ENCODE data around the gene CACFD1. TPM values are rescaled to one million over a fixed set of nuclear protein-coding genes. Genes with fewer than 3 reads are reported as not detected.
A peak's percentile ranks its signal among the peaks of the same experiment; 100 is the strongest.

Gene CACFD1
- total RNA-seq, 1 donor from 2014 or later = 15.0 TPM

- CTCF ChIA-PET = interaction anchor here (1.8 kb wide), 1 partner anchor 9 kb away, joined by 4 read pairs; no protein-coding TSS in a partner anchor
- no peak overlapping the region for H3K27ac Mint-ChIP-seq
- TF ChIP-seq CTCF (IDR thresholded peaks at IDR 0.05) = no peak
- intact Hi-C loops (cut with micrococcal nuclease) = no loop called here
- H3K9me3 Mint-ChIP-seq = no peaks in the 10 kb centered on the region
- peaks cover 31% of the 10 kb centered on the region for H3K4me1 Mint-ChIP-seq
- no peak for DNase-seq
- H3K4me3 Mint-ChIP-seq = no peak overlapping the region
- ATAC-seq (ENCODE audit: low read depth) = no peak
- H3K27me3 Mint-ChIP-seq = no peaks in the 10 kb centered on the region
- POLR2A ChIA-PET = interaction anchor here (0.5 kb wide), 1 partner anchor 90 kb away, joined by 3 read pairs; no protein-coding TSS in a partner anchor
- peaks cover 40% of the 10 kb centered on the region for H3K36me3 Mint-ChIP-seq (ENCODE audit: low read depth)
Observed at GRCh38 chr9:133475292-133476012, 15.7 kb downstream of the CACFD1 start.

GRCh38 chr9:133476036-133476931 lies 16.5 kb downstream of the CACFD1 start:
- Mint-ChIP-seq H3K9me3 (no peaks in the 10 kb centered on the region), H3K36me3 (ENCODE audit: low read depth) (peaks cover 37% of the 10 kb centered on the region), H3K27ac (peak overlapping the region; percentile 41), H3K4me3 (no peak overlapping the region), H3K27me3 (no peaks in the 10 kb centered on the region), H3K4me1 (peaks cover 31% of the 10 kb centered on the region)
- intact Hi-C loops (cut with micrococcal nuclease) = no loop called here
- ATAC-seq (ENCODE audit: low read depth) = no peak
- POLR2A ChIA-PET = interaction anchor here (0.5 to 3.6 kb wide), 3 partner anchors 16 to 120 kb away, joined by 3 to 44 read pairs (median 3); partner anchors contain the start of genes CACFD1, SURF1 and SURF2
- CTCF ChIA-PET = no interaction called here
- no peak for DNase-seq
- no peak for TF ChIP-seq CTCF (IDR thresholded peaks at IDR 0.05)

GRCh38 chr9:133476941-133477340 lies 17.2 kb downstream of the CACFD1 start:
- ATAC-seq (ENCODE audit: low read depth) (no peak), DNase-seq (no peak)
- Mint-ChIP-seq H3K27ac (no peak overlapping the region), H3K27me3 (no peaks in the 10 kb centered on the region), H3K36me3 (ENCODE audit: low read depth) (peaks cover 31% of the 10 kb centered on the region), H3K4me1 (peaks cover 31% of the 10 kb centered on the region), H3K9me3 (no peaks in the 10 kb centered on the region), H3K4me3 (no peak overlapping the region)
- POLR2A ChIA-PET = interaction anchor here (1.4 to 3.6 kb wide), 3 partner anchors 16 to 57 kb away, joined by 3 to 44 read pairs (median 4); partner anchors contain the start of gene CACFD1
- CTCF ChIA-PET = no interaction called here
- no peak for TF ChIP-seq CTCF (IDR thresholded peaks at IDR 0.05)
- intact Hi-C loops (cut with micrococcal nuclease) = no loop called here

- CTCF ChIA-PET = no interaction called here
- intact Hi-C loops (cut with micrococcal nuclease) = no loop called here
Observed at GRCh38 chr9:133477461-133477860, 17.7 kb downstream of the CACFD1 start.

More at GRCh38 chr9:133477461-133477860, 17.7 kb downstream of the CACFD1 start:
- Mint-ChIP-seq H3K4me3 (peak overlapping the region; percentile 90), H3K27ac (peak overlapping the region; percentile 90), H3K4me1 (peaks cover 31% of the 10 kb centered on the region), H3K36me3 (ENCODE audit: low read depth) (peaks cover 28% of the 10 kb centered on the region), H3K9me3 (no peaks in the 10 kb centered on the region), H3K27me3 (no peaks in the 10 kb centered on the region)
- no peak for TF ChIP-seq CTCF (IDR thresholded peaks at IDR 0.05)
- no peak for ATAC-seq (ENCODE audit: low read depth)
- DNase-seq = no peak
- POLR2A ChIA-PET = interaction anchor here (0.6 to 3.6 kb wide), 8 partner anchors 8 to 258 kb away, joined by 3 to 44 read pairs (median 4); partner anchors contain the start of genes CACFD1, MED22, REXO4 and RPL7A
